Esophagus (tissue), 2 donors: Measurements from ENCODE around the gene PKP3. TPM values are rescaled to one million over a fixed set of nuclear protein-coding genes. Genes with fewer than 3 reads are reported as not detected.
"Not testable (repeated sequence)": the region's sequence is repeated elsewhere in the genome, so short reads cannot be mapped to it uniquely, and the experiment has no call there.

Source experiments
- H3K27ac ChIP-seq, 2 donors: one replicate each; pipeline ENCODE4 v1.5.1; 2013; ENCODE audit warnings: low read depth in 2 of 2, mild to moderate bottlenecking in 2 of 2, inconsistent platforms in 1 of 2, low read length in 1 of 2, moderate library complexity in 1 of 2
- H3K27me3 ChIP-seq, 2 donors: one replicate each; pipeline ENCODE4 v1.6.1; 2013; ENCODE audit warnings: low read length in 2 of 2, control low read depth in 1 of 2, mild to moderate bottlenecking in 1 of 2; ENCODE audit not compliant: insufficient read depth in 2 of 2, control insufficient read depth in 1 of 2
- H3K36me3 ChIP-seq, 2 donors: one replicate each; pipeline ENCODE4 v1.6.1; 2013; ENCODE audit warnings: low read length in 1 of 2; ENCODE audit not compliant: control insufficient read depth in 2 of 2, insufficient read depth in 2 of 2
- H3K4me1 ChIP-seq, 2 donors: one replicate each; pipeline ENCODE4 v1.6.1; 2013; ENCODE audit warnings: low read length in 1 of 2; ENCODE audit not compliant: control insufficient read depth in 2 of 2, insufficient read depth in 2 of 2
- H3K4me3 ChIP-seq, 2 donors: one replicate each; pipeline ENCODE4 v1.5.1; 2013; ENCODE audit warnings: low read length in 2 of 2, mild to moderate bottlenecking in 2 of 2, low read depth in 1 of 2, moderate library complexity in 1 of 2
- H3K9me3 ChIP-seq, 2 donors: one replicate each; pipeline ENCODE4 v1.6.1; 2013; ENCODE audit warnings: mild to moderate bottlenecking in 2 of 2, low read depth in 1 of 2, low read length in 1 of 2, moderate library complexity in 1 of 2; ENCODE audit not compliant: control insufficient read depth in 2 of 2, insufficient read depth in 1 of 2
- WGBS, 2 donors: extraction: QIAGEN DNeasy Blood & Tissue Kit; methylation state at CpG; one replicate each; pipeline ENCODE4 v1.1.7; 2013; 5-methylcytosine and 5-hydroxymethylcytosine counted together
- polyA plus RNA-seq, 2 donors: library from polyadenylated mRNA; stranded (reverse); fragments of 200-250 nt; gene quantifications; one replicate each; pipeline ENCODE4 v1.2.3, GENCODE V29; 2013
- donor health status: healthy with polysubstance abuse.
- donor health status: Bipolar disorder and iron deficiency.

PKP3 gene
- polyA plus RNA-seq, 2 donors, result 332 to 353 TPM

DNA sequence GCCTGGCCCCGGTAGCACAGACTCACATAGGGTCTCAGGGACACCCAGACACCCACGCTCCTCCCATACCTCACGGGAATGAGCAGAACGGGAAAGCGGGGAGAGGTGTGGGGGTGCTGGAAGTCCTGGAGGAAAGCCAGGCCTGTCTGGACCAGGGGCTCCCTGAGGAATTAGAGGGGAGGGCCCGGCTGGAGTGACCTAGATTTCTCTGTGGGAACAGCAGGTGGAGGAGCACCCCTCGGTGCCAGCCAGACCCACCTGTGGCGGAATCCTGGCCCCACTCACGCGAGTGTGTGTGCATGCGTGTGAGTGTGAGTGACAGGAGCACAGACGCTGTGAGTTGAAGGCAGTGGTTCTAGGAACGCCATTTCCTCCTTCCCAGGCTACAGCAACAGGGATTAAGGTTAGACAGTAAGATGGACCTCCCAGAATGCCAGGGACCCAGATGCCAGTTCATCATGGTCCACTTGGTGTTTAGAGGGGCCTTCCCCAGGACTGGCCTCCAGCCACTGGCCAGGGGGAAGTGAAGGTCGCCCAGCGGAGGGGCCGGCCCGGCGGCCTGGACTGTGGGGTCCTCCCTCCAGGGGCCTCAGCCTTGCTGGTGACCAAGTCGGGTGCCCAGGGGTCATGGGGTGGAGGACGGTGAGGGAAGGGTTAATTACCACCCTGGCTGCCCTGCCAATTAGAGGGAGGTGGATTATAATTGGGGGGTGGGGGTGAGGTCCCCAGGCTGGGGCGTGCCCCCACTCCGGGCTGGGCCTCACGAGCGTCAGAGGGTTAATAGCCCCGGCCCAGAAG lies 1.0 kb downstream of the PKP3 start:
- no peaks in the 10 kb centered on the region for H3K9me3 ChIP-seq
- peaks cover 0 to 15% of the 10 kb centered on the region in 2 donors for H3K4me1 ChIP-seq
- peak overlapping the region; percentile 98 to 99 for H3K27ac ChIP-seq
- no peaks in the 10 kb centered on the region for H3K27me3 ChIP-seq
- 52 to 56% methylated on average over 24 to 25 of the region's 25 CpGs for WGBS, 2 donors
- peak overlapping the region; percentile 64 to 89 for H3K4me3 ChIP-seq
- H3K36me3 ChIP-seq, result peaks cover 0 to 26% of the 10 kb centered on the region in 2 donors

GRCh38 chr11:395866-396265 lies 1.9 kb downstream of the PKP3 start:
- Histone ChIP-seq H3K27ac (peak overlapping the region; percentile 98 to 99), H3K4me3 (peak overlapping the region; percentile 64 to 89), H3K36me3 (peaks cover 0 to 31% of the 10 kb centered on the region in 2 donors), H3K4me1 (peaks cover 0 to 15% of the 10 kb centered on the region in 2 donors), H3K27me3 (no peaks in the 10 kb centered on the region), H3K9me3 (no peaks in the 10 kb centered on the region)
- 53 to 55% methylated on average over 11 of the region's 11 CpGs for WGBS, 2 donors

DNA sequence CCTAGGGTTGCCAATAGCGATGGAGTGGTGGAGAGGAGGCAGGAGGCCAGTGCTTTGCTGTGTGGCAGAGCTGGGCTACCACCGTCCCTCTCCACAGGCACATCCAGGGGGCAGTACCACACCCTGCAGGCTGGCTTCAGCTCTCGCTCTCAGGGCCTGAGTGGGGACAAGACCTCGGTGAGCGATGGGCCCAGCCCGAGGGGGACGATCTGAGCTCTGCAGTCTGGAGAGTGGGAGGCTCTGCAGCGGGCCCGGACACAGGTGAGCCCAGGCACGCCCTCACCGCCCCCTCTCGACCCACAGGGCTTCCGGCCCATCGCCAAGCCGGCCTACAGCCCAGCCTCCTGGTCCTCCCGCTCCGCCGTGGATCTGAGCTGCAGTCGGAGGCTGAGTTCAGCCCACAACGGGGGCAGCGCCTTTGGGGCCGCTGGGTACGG lies 2.5 kb downstream of the PKP3 start:
- H3K9me3 ChIP-seq, result no peaks in the 10 kb centered on the region
- H3K4me3 ChIP-seq, result peak overlapping the region; percentile 4 to 89
- peaks cover 0 to 15% of the 10 kb centered on the region in 2 donors for H3K4me1 ChIP-seq
- WGBS, 2 donors, result 40 to 45% methylated on average over 15 to 23 of the region's 23 CpGs
- H3K27ac ChIP-seq, result peak overlapping the region; percentile 98 to 99
- peaks cover 0 to 31% of the 10 kb centered on the region in 2 donors for H3K36me3 ChIP-seq
- H3K27me3 ChIP-seq, result no peaks in the 10 kb centered on the region

- no peaks in the 10 kb centered on the region for H3K27me3 ChIP-seq
- 55 to 60% methylated on average over 42 to 43 of the region's 43 CpGs for WGBS, 2 donors
- H3K9me3 ChIP-seq, result no peaks in the 10 kb centered on the region
- H3K4me1 ChIP-seq, result peaks cover 0 to 15% of the 10 kb centered on the region in 2 donors
- peak overlapping the region in 1 of 2 donors; percentile 89 for H3K4me3 ChIP-seq
- H3K27ac ChIP-seq, result peak overlapping the region in 1 of 2 donors; percentile 98
- H3K36me3 ChIP-seq, result peaks cover 0 to 31% of the 10 kb centered on the region in 2 donors
Observed at GRCh38 chr11:396948-397548, 3.0 kb downstream of the PKP3 start.

DNA sequence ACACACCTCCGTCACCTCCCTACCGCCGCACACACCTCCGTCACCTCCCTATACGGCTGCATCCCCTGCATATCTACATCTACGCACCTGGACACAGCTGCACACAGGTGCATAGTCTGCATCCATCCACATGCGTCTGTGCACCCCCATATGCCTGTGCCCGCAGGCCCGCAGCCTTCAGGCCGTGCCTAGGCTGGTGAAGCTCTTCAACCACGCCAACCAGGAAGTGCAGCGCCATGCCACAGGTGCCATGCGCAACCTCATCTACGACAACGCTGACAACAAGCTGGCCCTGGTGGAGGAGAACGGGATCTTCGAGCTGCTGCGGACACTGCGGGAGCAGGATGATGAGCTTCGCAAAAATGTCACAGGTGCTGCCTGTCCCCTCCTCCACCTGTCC lies 4.8 kb downstream of the PKP3 start:
- H3K9me3 ChIP-seq, result no peaks in the 10 kb centered on the region
- H3K27me3 ChIP-seq, result no peaks in the 10 kb centered on the region
- peaks cover 0 to 38% of the 10 kb centered on the region in 2 donors for H3K36me3 ChIP-seq
- 87 to 88% methylated on average over 20 of the region's 20 CpGs for WGBS, 2 donors
- H3K4me3 ChIP-seq, result no peak overlapping the region
- H3K4me1 ChIP-seq, result peaks cover 0 to 15% of the 10 kb centered on the region in 2 donors
- no peak overlapping the region for H3K27ac ChIP-seq

GRCh38 chr11:399731-400211 lies 5.8 kb downstream of the PKP3 start:
- Histone ChIP-seq H3K4me3 (no peak overlapping the region), H3K27me3 (no peaks in the 10 kb centered on the region), H3K36me3 (peaks cover 0 to 47% of the 10 kb centered on the region in 2 donors), H3K27ac (no peak overlapping the region), H3K9me3 (no peaks in the 10 kb centered on the region), H3K4me1 (peaks cover 0 to 15% of the 10 kb centered on the region in 2 donors)
- 61 to 90% methylated on average over 21 of the region's 21 CpGs for WGBS, 2 donors

DNA sequence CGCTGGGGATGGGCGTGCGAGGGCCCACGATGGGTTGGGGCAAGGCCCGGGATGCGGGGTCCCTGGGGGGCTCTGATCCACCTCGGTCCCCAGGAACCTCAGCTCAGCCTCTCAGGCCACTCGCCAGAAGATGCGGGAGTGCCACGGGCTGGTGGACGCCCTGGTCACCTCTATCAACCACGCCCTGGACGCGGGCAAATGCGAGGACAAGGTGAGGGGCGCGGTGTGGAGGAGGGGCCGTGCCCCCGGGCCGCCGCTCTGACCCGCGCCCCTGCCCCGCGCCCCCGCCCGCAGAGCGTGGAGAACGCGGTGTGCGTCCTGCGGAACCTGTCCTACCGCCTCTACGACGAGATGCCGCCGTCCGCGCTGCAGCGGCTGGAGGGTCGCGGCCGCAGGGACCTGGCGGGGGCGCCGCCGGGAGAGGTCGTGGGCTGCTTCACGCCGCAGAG lies 6.3 kb downstream of the PKP3 start:
- H3K36me3 ChIP-seq, result peaks cover 0 to 50% of the 10 kb centered on the region in 2 donors
- WGBS, 2 donors, result 64 to 89% methylated on average over 47 to 50 of the region's 50 CpGs

GRCh38 chr11:401196-401595 lies 7.2 kb downstream of the PKP3 start:
- H3K4me1 ChIP-seq, result peaks cover 0 to 15% of the 10 kb centered on the region in 2 donors
- 96% methylated on average over 46 of the region's 52 CpGs; no CpG with 5 or more reads in 1 of the 2 donors for WGBS, 2 donors
- H3K36me3 ChIP-seq, result peaks cover 0 to 47% of the 10 kb centered on the region in 2 donors
- not testable (repeated sequence) for H3K4me3 ChIP-seq, H3K9me3 ChIP-seq, H3K27ac ChIP-seq, H3K27me3 ChIP-seq

More for the DNA sequence above, 6.3 kb downstream of the PKP3 start:
- H3K9me3 ChIP-seq, result no peaks in the 10 kb centered on the region
- H3K27ac ChIP-seq, result no peak overlapping the region
- no peak overlapping the region for H3K4me3 ChIP-seq
- no peaks in the 10 kb centered on the region for H3K27me3 ChIP-seq
- H3K4me1 ChIP-seq, result peaks cover 0 to 15% of the 10 kb centered on the region in 2 donors

GRCh38 chr11:403021-403760 lies 9.2 kb downstream of the PKP3 start:
- Histone ChIP-seq H3K4me1 (peaks cover 0 to 17% of the 10 kb centered on the region in 2 donors), H3K27ac (no peak overlapping the region), H3K27me3 (no peaks in the 10 kb centered on the region), H3K4me3 (no peak overlapping the region), H3K36me3 (peaks cover 0 to 35% of the 10 kb centered on the region in 2 donors), H3K9me3 (no peaks in the 10 kb centered on the region)
- WGBS, 2 donors, result 76 to 89% methylated on average over 47 to 55 of the region's 55 CpGs
